K562 (cell line): ENCODE measurements around the gene SCN1B. TPM values are rescaled to one million over a fixed set of nuclear protein-coding genes. Genes with fewer than 3 reads are reported as not detected.

Source experiments
- BACH1 ChIP-seq: fragments of 200-800 bp; sonication (Bioruptor generic); IDR thresholded peaks from 2 replicates; pipeline ENCODE4 v1.6.1; 2016; ENCODE audit warnings: missing genetic modification characterization, missing compliant biosample characterization
- BCOR ChIP-seq: fragments of 450-650 bp; IDR thresholded peaks from 2 replicates; pipeline ENCODE4 v1.6.1; 2016
- BRF1 ChIP-seq: IDR thresholded peaks from 3 replicates; pipeline ENCODE4 v1.6.1; 2011; ENCODE audit warnings: borderline replicate concordance, mild to moderate bottlenecking; ENCODE audit not compliant: insufficient read length; ENCODE audit errors: extremely low read depth
- HDAC2 ChIP-seq: fragments of 450-650 bp; IDR thresholded peaks from 2 replicates; pipeline ENCODE4 v1.6.1; 2016; ENCODE audit warnings: mild to moderate bottlenecking
- HOMEZ ChIP-seq: fragments of 250-450 bp; sonication (Bioruptor Pico); IDR thresholded peaks from 2 replicates; pipeline ENCODE4 v1.4.0; 2020; ENCODE audit warnings: mild to moderate bottlenecking, moderate library complexity
- KAT8 ChIP-seq: fragments of 450-650 bp; IDR thresholded peaks from 2 replicates; pipeline ENCODE4 v1.6.1; 2016; ENCODE audit warnings: low read depth, mild to moderate bottlenecking
- POLR2AphosphoS2 ChIP-seq: IDR thresholded peaks from 2 replicates; pipeline ENCODE4 v1.6.1; 2012; ENCODE audit warnings: low read length, improper control_type of control experiment
- RAD21 ChIP-seq, 2 experiments: fragments of 250-450 bp in 1 of 2; fragments of 450-650 bp in 1 of 2; sonication (Bioruptor Pico) in 1 of 2; formaldehyde crosslinking in 1 of 2; IDR thresholded peaks in 1 of 2; conservative IDR thresholded peaks in 1 of 2; 2 replicates each; pipeline versions ENCODE4 v1.4.0 to v1.8.0; 2020 to 2022; ENCODE audit warnings: mild to moderate bottlenecking in 2 of 2, moderate library complexity in 1 of 2
- RNF219 ChIP-seq: fragments of 250-450 bp; sonication (Bioruptor Pico); IDR thresholded peaks from 2 replicates; pipeline ENCODE4 v1.5.0; 2022; ENCODE audit warnings: mild to moderate bottlenecking
- SIN3A ChIP-seq, 2 experiments: fragments of 150-350 bp in 1 of 2; IDR thresholded peaks; 2 replicates each; pipeline ENCODE4 v1.6.1; 2011 to 2016; ENCODE audit warnings: borderline replicate concordance in 2 of 2, low read depth in 2 of 2, low read length in 2 of 2, mild to moderate bottlenecking in 2 of 2, moderate library complexity in 2 of 2; ENCODE audit not compliant: control insufficient read depth in 1 of 2
- SMARCA5 ChIP-seq: fragments of 450-650 bp; IDR thresholded peaks from 2 replicates; pipeline ENCODE4 v1.6.1; 2016
- SOX6 ChIP-seq: fragments of 450-650 bp; IDR thresholded peaks from 2 replicates; pipeline ENCODE4 v1.6.1; 2014; ENCODE audit warnings: mild to moderate bottlenecking
- SRSF1 ChIP-seq: fragments of 200-400 bp; formaldehyde crosslinking; IDR thresholded peaks from 2 replicates; pipeline ENCODE4 v1.6.1; 2017; ENCODE audit warnings: mild to moderate bottlenecking, low read depth, low read length, moderate library complexity
- TEAD2 ChIP-seq: fragments of 450-650 bp; IDR thresholded peaks from 2 replicates; pipeline ENCODE4 v1.6.1; 2016; ENCODE audit warnings: missing genetic modification characterization, control low read depth, missing compliant biosample characterization
- TSHZ1 ChIP-seq: fragments of 250-450 bp; sonication (Bioruptor Pico); IDR thresholded peaks from 2 replicates; pipeline ENCODE4 v1.4.0; 2020; ENCODE audit warnings: mild to moderate bottlenecking, moderate library complexity
- XRCC5 ChIP-seq: fragments of 200-400 bp; formaldehyde crosslinking; IDR thresholded peaks from 2 replicates; pipeline ENCODE4 v1.6.1; 2017; ENCODE audit warnings: low read depth, mild to moderate bottlenecking, low read length
- ZBTB49 ChIP-seq: sonication (generic); formaldehyde crosslinking; IDR thresholded peaks from 2 replicates; pipeline ENCODE4 v1.8.0; 2022; ENCODE audit warnings: missing genetic modification reagents, mild to moderate bottlenecking, borderline replicate concordance
- ZNF586 ChIP-seq: fragments of 450-650 bp; formaldehyde crosslinking; conservative IDR thresholded peaks from 2 replicates; pipeline ENCODE4 v1.4.0; 2020; ENCODE audit warnings: mild to moderate bottlenecking, moderate library complexity
- ZSCAN29 ChIP-seq: fragments of 450-650 bp; IDR thresholded peaks from 2 replicates; pipeline ENCODE4 v1.6.1; 2017
- polyA plus RNA-seq, 8 experiments: library from polyadenylated mRNA; depleted of rRNA in 4 of 8; stranded (reverse) in 5 of 8; unstranded in 3 of 8; fragments of >200 nt; fragmentation: Nextera tagmentation in 2 of 8; fragmentation: Illumina TruSeq in 1 of 8; extraction: Ambion mirVana in 2 of 8; extraction: Trizol in 1 of 8; gene quantifications; 2 replicates each; pipeline versions ENCODE4 v1.2.1 to v1.2.3, GENCODE V29; 2011 to 2014; ENCODE audit warnings: inconsistent platforms in 1 of 8, missing spikeins in 1 of 8
- total RNA-seq, 7 experiments: library from RNA; depleted of rRNA in 6 of 7; stranded (reverse); fragments of >200 nt in 6 of 7; fragmentation: Illumina TruSeq in 2 of 7; extraction: Trizol in 2 of 7; gene quantifications; 2 replicates each; pipeline versions ENCODE4 v1.2.1 to v1.2.3, GENCODE V29; 2011 to 2021; ENCODE audit warnings: low replicate concordance in 1 of 7

Gene SCN1B
- total and polyA plus RNA-seq, 9 of the 15 experiments (the other 6 are each of a cell fraction or from before 2014, with no cell fraction given) = 0.03 to 2.5 (median 0.91) TPM

- peak; percentile 78 for TF ChIP-seq HDAC2
- TF ChIP-seq BRF1 = no peak
- no peak for TF ChIP-seq SRSF1
- TF ChIP-seq KAT8 = no peak
- no peak for TF ChIP-seq RNF219 (CRISPR knock-in tag)
- TF ChIP-seq TSHZ1 = no peak
- TF ChIP-seq RAD21 (CRISPR knock-in tag; conservative IDR thresholded peaks at IDR 0.05 in 1 of 2, IDR thresholded peaks at IDR 0.05 in 1 of 2) = peak; percentile 48 to 67
- no peak for TF ChIP-seq TEAD2 (tag)
- no peak for TF ChIP-seq POLR2AphosphoS2
- TF ChIP-seq ZSCAN29 = no peak
- TF ChIP-seq XRCC5 = peak; percentile 41; the same call in 1 of the 2 replicates
- TF ChIP-seq ZBTB49 (CRISPR knock-in tag) = no peak
- TF ChIP-seq BCOR = peak; percentile 95
- peak; percentile 59; the same call in 1 of the 2 replicates for TF ChIP-seq SMARCA5
- TF ChIP-seq SOX6 = no peak
- TF ChIP-seq HOMEZ (CRISPR knock-in tag) = no peak
- no peak for TF ChIP-seq ZNF586 (CRISPR knock-in tag)
- no peak for TF ChIP-seq BACH1 (tag)
- no peak for TF ChIP-seq SIN3A (IDR thresholded peaks at IDR 0.05; ENCODE audit: borderline replicate concordance in 2 of 2, control insufficient read depth in 1 of 2, low read depth in 2 of 2, low read length in 2 of 2)
Measured at GRCh38 chr19:35044317-35045117, 14.2 kb downstream of the SCN1B start (continued).
